HG03066 (cell line): Measurements from ENCODE around the gene COPS7A.
"Not testable (repeated sequence)": the region's sequence is repeated elsewhere in the genome, so short reads cannot be mapped to it uniquely, and the experiment has no call there.

Experiments
- ATAC-seq: cut with Tn5 transposase; IDR thresholded peaks from one replicate; pipeline ENCODE4 v1.9.1; 2021; ENCODE audit warnings: low read depth; ENCODE audit not compliant: unreplicated experiment

Gene COPS7A

DNA sequence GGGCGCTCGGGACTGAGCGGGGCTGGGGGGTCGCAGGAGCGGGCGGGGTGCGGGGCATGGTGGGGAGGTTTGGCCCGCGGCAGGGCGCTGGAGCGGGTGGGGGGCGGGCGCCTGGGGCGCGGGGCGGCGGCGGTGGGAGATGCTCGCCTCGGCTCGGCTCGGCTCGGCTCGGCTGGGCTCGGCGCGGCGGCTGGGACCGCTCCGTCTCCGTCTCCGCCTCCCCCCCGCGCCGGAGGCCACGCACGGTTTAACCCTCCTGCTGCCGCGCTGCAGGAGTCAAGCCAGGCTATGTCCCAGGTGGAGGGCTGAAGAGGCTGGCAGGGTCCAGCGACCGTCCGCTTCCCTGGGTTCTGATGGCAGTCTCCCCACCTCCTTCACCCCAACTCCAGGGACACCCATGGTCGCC is 23.2 kb upstream of the COPS7A start, which contains the start of gene PIANP:
Gene PIANP (minus strand): TSS at position 170 of the 406 bp plus-strand sequence. CDS start 2,754 bp downstream, outside the sequence.
- no peak for ATAC-seq

- no peak for ATAC-seq
These were observed 22.6 kb upstream of the COPS7A start for GRCh38 chr12:6701078-6701768.

- ATAC-seq = no peak
These were observed 20.2 kb upstream of the COPS7A start for GRCh38 chr12:6703631-6704030.

- not testable (repeated sequence) for ATAC-seq
These were observed 15.5 kb upstream of the COPS7A start for GRCh38 chr12:6708351-6708750.

- ATAC-seq = no peak
These were observed 14.9 kb upstream of the COPS7A start for GRCh38 chr12:6708960-6709394.

- not testable (repeated sequence) for ATAC-seq
These were observed 7.6 kb upstream of the COPS7A start for GRCh38 chr12:6716031-6716873.

DNA sequence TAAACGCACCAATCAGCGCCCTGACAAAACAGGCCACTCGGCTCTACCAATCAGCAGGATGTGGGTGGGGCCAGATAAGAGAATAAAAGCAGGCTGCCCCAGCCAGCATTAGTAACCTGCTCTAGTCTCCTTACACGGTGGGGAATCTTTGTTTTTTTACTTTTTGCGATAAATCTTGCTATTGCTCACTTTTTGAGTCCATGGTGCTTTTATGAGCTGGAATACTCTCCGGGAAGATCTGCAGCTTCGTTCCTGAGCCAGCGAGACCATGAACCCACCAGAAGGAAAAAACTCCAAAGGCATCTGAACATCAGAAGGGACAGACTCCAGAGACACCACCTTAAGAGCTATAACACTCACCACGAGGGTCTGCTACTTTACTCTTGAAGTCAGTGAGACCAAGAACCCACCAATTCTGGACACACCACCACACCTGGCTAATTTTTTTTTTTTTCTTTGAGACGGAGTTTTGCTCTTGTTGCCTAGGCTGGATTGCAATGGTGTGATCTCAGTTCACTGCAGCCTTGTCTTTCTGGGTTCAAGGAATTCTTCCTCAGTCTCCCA is 6.9 kb upstream of the COPS7A start:
- ATAC-seq = no peak

- no peak for ATAC-seq
These were observed 983 bp upstream of the COPS7A start for GRCh38 chr12:6722863-6723262.

GRCh38 chr12:6724409-6724797 is 557 bp downstream of the COPS7A start:
- ATAC-seq = peak; percentile 29

DNA sequence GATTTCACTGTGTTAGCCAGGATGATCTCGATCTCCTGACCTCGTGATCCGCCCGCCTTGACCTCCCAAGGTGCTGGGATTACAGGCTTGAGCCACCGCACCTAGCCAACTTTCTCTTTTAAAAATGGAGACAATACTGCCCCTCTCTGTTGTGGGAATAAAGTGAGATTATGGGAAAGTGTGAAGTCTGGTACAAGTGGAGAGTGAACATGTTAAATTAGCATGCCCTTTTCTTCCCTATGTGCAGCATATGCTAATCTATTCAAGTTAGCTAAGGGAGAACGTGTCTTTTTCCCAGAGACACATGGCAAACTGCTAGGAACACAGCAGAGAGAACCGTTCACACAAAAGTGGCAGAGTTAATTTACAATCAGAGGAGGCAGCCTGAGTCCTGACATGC is 1.5 kb downstream of the COPS7A start:
- no peak for ATAC-seq

GRCh38 chr12:6729186-6729585 is 5.3 kb downstream of the COPS7A start:
- no peak for ATAC-seq

DNA sequence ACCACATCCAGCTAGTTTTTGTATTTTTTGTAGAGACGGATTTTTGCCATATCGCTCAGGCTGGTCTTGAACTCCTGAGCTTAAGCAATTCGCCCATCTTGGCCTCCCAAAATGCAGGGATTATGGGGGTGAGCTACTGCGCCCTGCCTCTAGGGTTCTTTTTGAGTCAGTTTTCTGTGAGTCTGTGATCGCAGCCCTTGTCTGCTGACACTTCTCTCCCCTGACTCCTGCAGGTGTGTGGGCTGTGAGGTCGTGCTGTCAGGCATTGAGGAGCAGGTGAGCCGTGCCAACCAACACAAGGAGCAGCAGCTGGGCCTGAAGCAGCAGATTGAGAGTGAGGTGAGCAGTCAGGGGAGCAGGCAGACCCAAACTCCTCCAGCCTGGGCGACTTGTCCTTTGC is 6.3 kb downstream of the COPS7A start:
- ATAC-seq = no peak

- ATAC-seq = no peak
These were observed 10.9 kb downstream of the COPS7A start for GRCh38 chr12:6734506-6735387.

DNA sequence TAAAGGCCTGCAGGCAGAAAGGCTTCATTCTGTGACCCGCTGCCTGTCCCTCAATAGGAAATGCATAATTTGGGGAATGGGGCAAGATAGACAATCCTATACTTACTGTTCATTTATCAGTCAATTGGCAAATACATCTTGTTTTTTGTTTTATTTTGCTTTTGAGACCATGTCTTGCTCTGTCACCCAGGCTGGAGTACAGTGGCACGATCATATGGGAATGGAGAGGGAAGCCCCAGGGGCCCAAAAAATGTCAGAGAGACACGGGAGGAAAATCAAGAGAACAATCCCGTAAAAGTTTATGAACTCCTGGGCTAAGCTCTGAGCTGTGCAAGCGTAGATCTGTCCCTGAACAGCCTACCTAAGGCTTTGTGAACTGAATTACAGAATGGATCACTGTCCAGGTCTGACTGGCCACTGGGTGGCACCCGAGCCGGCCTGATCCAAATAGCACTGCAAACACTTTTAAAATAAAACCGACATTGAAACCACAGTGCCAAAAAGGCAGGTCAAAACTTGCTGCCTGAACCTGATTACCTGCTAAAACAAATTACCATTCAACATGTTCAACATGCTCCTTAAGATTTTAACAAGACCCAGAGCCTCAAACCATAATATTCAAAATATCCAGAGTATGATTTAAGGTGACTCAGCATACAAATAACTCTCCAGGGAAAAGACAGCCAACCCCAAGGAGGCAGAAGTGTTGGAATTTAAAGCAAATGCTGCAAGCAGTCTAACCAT is 11.8 kb downstream of the COPS7A start:
- no peak for ATAC-seq

DNA sequence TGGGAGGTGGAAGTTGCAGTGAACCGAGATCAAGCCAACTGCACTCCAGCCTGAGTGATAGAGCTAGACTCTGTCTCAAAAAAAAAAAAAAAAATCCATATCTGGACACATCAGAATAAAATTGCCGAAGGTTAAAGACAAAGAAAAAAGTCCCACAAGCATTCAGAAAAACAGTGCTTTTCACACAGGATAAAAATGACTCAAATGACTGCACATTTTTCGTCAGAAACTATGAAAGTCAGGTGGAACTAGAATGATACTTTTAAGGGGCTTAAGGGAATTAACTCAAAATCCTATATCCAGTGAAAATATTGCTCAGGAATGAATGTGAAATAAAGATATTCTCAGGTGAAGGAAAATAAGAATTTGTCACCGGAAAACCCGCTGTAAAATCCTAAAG is 12.9 kb downstream of the COPS7A start:
- no peak for ATAC-seq

- ATAC-seq = not testable (repeated sequence)
These were observed 18.2 kb downstream of the COPS7A start for GRCh38 chr12:6742080-6742479.

- no peak for ATAC-seq
These were observed 19.0 kb downstream of the COPS7A start for GRCh38 chr12:6742834-6743233.

- not testable (repeated sequence) for ATAC-seq
These were observed 19.5 kb downstream of the COPS7A start for GRCh38 chr12:6743300-6743699.

DNA sequence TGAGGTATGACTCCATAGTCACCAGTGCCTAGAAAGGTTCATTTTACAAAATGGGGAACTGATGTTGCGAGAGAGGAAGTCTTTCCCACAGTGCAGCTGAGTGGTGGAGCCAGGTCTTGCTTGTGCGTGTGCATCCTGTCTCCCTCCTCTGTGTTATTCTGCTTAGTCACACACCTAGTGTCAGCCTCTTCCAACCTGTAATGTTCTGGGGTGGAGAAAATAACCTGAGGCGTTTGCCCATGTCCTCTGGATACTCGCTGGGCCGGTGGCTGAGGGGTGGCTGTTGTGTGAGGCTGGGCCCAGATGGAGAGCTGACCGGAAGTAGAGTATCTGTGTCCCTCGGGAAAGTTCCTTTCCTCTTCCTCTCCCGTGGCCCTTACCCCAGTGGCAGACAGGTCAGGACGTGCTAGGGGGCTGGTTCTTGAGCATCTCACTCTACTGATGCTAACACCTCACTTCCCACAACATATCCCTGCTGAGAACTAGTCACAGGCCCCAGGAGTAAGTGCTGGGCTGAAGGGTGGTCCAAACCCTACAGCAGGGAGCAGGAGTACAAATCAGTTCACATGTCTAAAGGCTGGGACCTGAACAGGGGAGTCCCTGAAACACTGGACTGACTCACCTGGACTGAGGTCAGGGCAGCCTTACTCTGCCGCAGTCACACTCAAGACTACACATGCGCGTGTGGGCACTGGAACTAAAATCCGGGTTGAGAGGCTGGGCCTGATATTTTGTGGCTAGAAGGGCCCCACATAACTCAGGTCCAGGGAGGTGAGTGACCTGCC is 22.1 kb downstream of the COPS7A start:
- no peak for ATAC-seq
